CD14-positive monocyte (primary cell): ENCODE measurements around the gene PCED1B. TPM values are rescaled to one million over a fixed set of nuclear protein-coding genes. Genes with fewer than 3 reads are reported as not detected.

ENCODE experiments used
- DNase-seq, 3 donors: peaks; one replicate each; pipeline ENCODE4 v3.0.0-alpha.2; 2011 to 2022
- H2AFZ ChIP-seq: 2 replicates; pipeline ENCODE4 v1.6.0; 2012; ENCODE audit warnings: mild to moderate bottlenecking, low read depth, low read length, inconsistent platforms; ENCODE audit not compliant: insufficient read depth, poor library complexity, severe bottlenecking
- H3K27ac ChIP-seq, 2 donors: 1 replicate in 1 of 2; 2 replicates in 1 of 2; pipeline ENCODE4 v1.5.1; 2012 to 2013; ENCODE audit warnings: low read length in 2 of 2, control low read depth in 1 of 2, inconsistent platforms in 1 of 2, low read depth in 1 of 2, mild to moderate bottlenecking in 1 of 2
- H3K27me3 ChIP-seq, 2 donors: one replicate each; pipeline versions ENCODE4 v1.6.0 to v1.6.1; 2011 to 2013; ENCODE audit warnings: low read length in 2 of 2; ENCODE audit not compliant: control insufficient read depth in 2 of 2, insufficient read depth in 2 of 2
- H3K36me3 ChIP-seq, 2 donors: replicated peaks in 1 of 2; 1 replicate in 1 of 2; 2 replicates in 1 of 2; pipeline versions ENCODE4 v1.5.1 to v1.6.1; 2012 to 2013; ENCODE audit warnings: low read length in 2 of 2, control low read depth in 1 of 2, inconsistent platforms in 1 of 2, mild to moderate bottlenecking in 1 of 2; ENCODE audit not compliant: insufficient read depth in 2 of 2, control insufficient read depth in 1 of 2
- H3K4me1 ChIP-seq, 2 donors: 1 replicate in 1 of 2; 2 replicates in 1 of 2; pipeline versions ENCODE4 v1.5.1 to v1.6.1; 2012 to 2013; ENCODE audit warnings: low read length in 2 of 2, control low read depth in 1 of 2, inconsistent platforms in 1 of 2, mild to moderate bottlenecking in 1 of 2, moderate library complexity in 1 of 2; ENCODE audit not compliant: insufficient read depth in 2 of 2, control insufficient read depth in 1 of 2
- H3K4me2 ChIP-seq: replicated peaks from 2 replicates; pipeline ENCODE3; 2012; ENCODE audit warnings: low read length, moderate library complexity, mild to moderate bottlenecking; ENCODE audit not compliant: poor library complexity, severe bottlenecking; ENCODE audit errors: extremely low read depth
- H3K4me3 ChIP-seq, 3 experiments: fragments of 200-600 bp in 1 of 3; sonication (generic) in 1 of 3; replicated peaks in 1 of 3; 1 replicate in 2 of 3; 2 replicates in 1 of 3; pipeline ENCODE4 v1.5.1; 2011 to 2013; ENCODE audit warnings: low read length in 3 of 3, mild to moderate bottlenecking in 3 of 3, control low read depth in 2 of 3, low read depth in 2 of 3, inconsistent platforms in 1 of 3, moderate library complexity in 1 of 3
- H3K79me2 ChIP-seq: 2 replicates; pipeline ENCODE4 v1.6.0; 2012; ENCODE audit warnings: mild to moderate bottlenecking, control low read depth, inconsistent platforms, low read length, moderate library complexity; ENCODE audit not compliant: insufficient read depth
- H3K9ac ChIP-seq: 2 replicates; pipeline ENCODE4 v1.6.0; 2017; ENCODE audit warnings: low read length, mild to moderate bottlenecking; ENCODE audit not compliant: insufficient read depth, poor library complexity, severe bottlenecking
- H3K9me3 ChIP-seq, 2 donors: replicated peaks in 1 of 2; 1 replicate in 1 of 2; 2 replicates in 1 of 2; pipeline versions ENCODE4 v1.5.1 to v1.6.1; 2012 to 2013; ENCODE audit warnings: low read length in 2 of 2, control low read depth in 1 of 2; ENCODE audit not compliant: control insufficient read depth in 1 of 2, insufficient read depth in 1 of 2
- H4K20me1 ChIP-seq: 2 replicates; pipeline ENCODE4 v1.6.0; 2012; ENCODE audit warnings: mild to moderate bottlenecking, low read length, control low read depth, moderate library complexity; ENCODE audit not compliant: insufficient read depth
- H3K27ac Mint-ChIP-seq, 7 donors: one replicate each; pipeline ENCODE4 v1.8.0; 2020; ENCODE audit warnings: mild to moderate bottlenecking in 7 of 7, mixed read lengths in 7 of 7, moderate library complexity in 6 of 7, inconsistent platforms in 2 of 7
- H3K27me3 Mint-ChIP-seq, 3 donors: one replicate each; pipeline ENCODE4 v1.8.0; 2021 to 2022; ENCODE audit warnings: low read depth in 3 of 3, mild to moderate bottlenecking in 3 of 3, mixed read lengths in 3 of 3, moderate library complexity in 3 of 3, inconsistent platforms in 1 of 3
- H3K36me3 Mint-ChIP-seq, 2 donors: one replicate each; pipeline ENCODE4 v1.8.0; 2020; ENCODE audit warnings: mixed read lengths in 2 of 2, inconsistent platforms in 1 of 2, mild to moderate bottlenecking in 1 of 2
- H3K4me1 Mint-ChIP-seq: one replicate; pipeline ENCODE4 v1.8.0; 2020; ENCODE audit warnings: mild to moderate bottlenecking, mixed read lengths
- H3K4me3 Mint-ChIP-seq, 2 donors: one replicate each; pipeline ENCODE4 v1.8.0; 2020; ENCODE audit warnings: mild to moderate bottlenecking in 2 of 2, mixed read lengths in 2 of 2, moderate library complexity in 1 of 2
- H3K9me3 Mint-ChIP-seq, 7 donors: one replicate each; pipeline ENCODE4 v1.8.0; 2020 to 2022; ENCODE audit warnings: mixed read lengths in 7 of 7, mild to moderate bottlenecking in 6 of 7, moderate library complexity in 6 of 7, inconsistent platforms in 2 of 7
- WGBS: methylation state at CpG from one replicate; pipeline ENCODE4 v1.1.5; 2013; ENCODE audit warnings: missing lambda C conversion rate; ENCODE audit not compliant: insufficient coverage; 5-methylcytosine and 5-hydroxymethylcytosine counted together
- intact Hi-C, 2 donors: fragments of 100-400 bp; cut with micrococcal nuclease; formaldehyde crosslinking; loops; one replicate each; pipeline versions ENCODE4 v1.15.0 to v1.15.1; 2023
- polyA plus RNA-seq, 3 donors: library from polyadenylated mRNA; depleted of rRNA in 1 of 3; unstranded in 2 of 3; stranded (reverse) in 1 of 3; fragments of 300-500 nt in 2 of 3; fragments of >200 nt in 1 of 3; fragmentation: Illumina TruSeq in 2 of 3; gene quantifications; 1 replicate in 2 of 3; 2 replicates in 1 of 3; pipeline ENCODE4 v1.2.3, GENCODE V29; 2012 to 2021
- TF ChIP-seq, protein P1 (sequence below): fragments of 200-600 bp; IDR thresholded peaks from one replicate; pipeline ENCODE4 v1.8.0; 2022; ENCODE audit warnings: antibody characterized with exemption, mild to moderate bottlenecking

PCED1B gene
- polyA plus RNA-seq, 3 donors, result 0.10 to 0.65 TPM; not detected in 1

DNA sequence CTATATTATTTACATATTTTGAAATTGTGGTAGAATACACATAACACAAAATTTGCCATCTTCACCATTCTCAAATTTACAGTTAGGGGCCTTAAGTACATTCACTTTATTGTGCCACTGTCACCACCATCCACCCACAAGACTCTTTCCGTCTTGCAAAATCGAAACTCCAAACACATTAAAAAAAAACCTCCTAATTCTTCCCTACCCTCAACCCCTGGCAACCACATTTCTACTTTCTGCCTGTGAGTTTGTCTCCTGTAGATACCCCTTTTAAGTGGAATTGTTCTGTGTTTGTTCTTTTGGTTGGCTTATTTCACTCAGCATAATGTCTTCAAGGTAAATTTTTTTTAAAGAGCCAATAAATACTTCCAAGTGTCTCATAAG is 32.0 kb downstream of the PCED1B start:
- no CpG with 5 or more reads among the region's 2 CpGs for WGBS
- no peak for DNase-seq
- Histone ChIP-seq H3K27ac (no peak overlapping the region), H3K9ac (no peak overlapping the region), H4K20me1 (no peaks in the 10 kb centered on the region), H3K4me3 (no peak overlapping the region), H3K4me2 (no peak overlapping the region), H3K9me3 (no peaks in the 10 kb centered on the region), H3K27me3 (no peaks in the 10 kb centered on the region), H2AFZ (no peak overlapping the region), H3K79me2 (no peaks in the 10 kb centered on the region), H3K36me3 (no peaks in the 10 kb centered on the region), H3K4me1 (no peaks in the 10 kb centered on the region)
- Mint-ChIP-seq H3K27ac (no peak overlapping the region), H3K9me3 (no peaks in the 10 kb centered on the region), H3K4me1 (peaks cover 13% of the 10 kb centered on the region), H3K27me3 (peaks cover 0 to 2% (median 0%) of the 10 kb centered on the region in 3 donors), H3K4me3 (no peak overlapping the region), H3K36me3 (peaks cover 0 to 1% of the 10 kb centered on the region in 2 donors)
- TF ChIP-seq, protein P1, sequence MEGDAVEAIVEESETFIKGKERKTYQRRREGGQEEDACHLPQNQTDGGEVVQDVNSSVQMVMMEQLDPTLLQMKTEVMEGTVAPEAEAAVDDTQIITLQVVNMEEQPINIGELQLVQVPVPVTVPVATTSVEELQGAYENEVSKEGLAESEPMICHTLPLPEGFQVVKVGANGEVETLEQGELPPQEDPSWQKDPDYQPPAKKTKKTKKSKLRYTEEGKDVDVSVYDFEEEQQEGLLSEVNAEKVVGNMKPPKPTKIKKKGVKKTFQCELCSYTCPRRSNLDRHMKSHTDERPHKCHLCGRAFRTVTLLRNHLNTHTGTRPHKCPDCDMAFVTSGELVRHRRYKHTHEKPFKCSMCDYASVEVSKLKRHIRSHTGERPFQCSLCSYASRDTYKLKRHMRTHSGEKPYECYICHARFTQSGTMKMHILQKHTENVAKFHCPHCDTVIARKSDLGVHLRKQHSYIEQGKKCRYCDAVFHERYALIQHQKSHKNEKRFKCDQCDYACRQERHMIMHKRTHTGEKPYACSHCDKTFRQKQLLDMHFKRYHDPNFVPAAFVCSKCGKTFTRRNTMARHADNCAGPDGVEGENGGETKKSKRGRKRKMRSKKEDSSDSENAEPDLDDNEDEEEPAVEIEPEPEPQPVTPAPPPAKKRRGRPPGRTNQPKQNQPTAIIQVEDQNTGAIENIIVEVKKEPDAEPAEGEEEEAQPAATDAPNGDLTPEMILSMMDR, result no peak
- intact Hi-C loops, result no loop called here

DNA sequence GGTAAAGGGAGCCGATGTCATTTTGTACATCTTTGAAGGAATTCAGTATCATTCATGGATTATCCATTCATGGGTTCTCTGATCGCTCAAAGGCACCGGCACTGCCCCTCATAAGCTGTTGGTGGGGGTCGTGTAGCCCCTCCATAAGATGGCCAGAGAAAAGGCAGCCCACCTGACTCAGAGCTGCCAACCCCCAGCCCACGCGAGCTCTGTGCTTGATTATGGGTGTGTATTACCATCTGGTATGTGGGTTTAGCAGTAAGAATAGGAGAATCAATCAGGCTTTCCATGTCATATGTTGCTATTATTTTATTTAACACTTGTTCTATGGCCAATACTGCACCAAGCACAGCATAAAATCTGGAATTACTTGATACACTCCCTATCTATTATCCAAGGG is 32.4 kb downstream of the PCED1B start:
- WGBS, result 100% methylated on average over 4 of the region's 6 CpGs
- no peaks in the 10 kb centered on the region for H4K20me1 ChIP-seq
- peaks cover 13% of the 10 kb centered on the region for H3K4me1 Mint-ChIP-seq
- H3K27me3 Mint-ChIP-seq, result peaks cover 0 to under 1% (median 0%) of the 10 kb centered on the region in 3 donors
- H3K36me3 Mint-ChIP-seq, result peaks cover 0 to 1% of the 10 kb centered on the region in 2 donors
- no peaks in the 10 kb centered on the region for H3K79me2 ChIP-seq
- no peak for DNase-seq
- H2AFZ ChIP-seq, result no peak overlapping the region
- H3K27ac Mint-ChIP-seq, result no peak overlapping the region
- no peak overlapping the region for H3K4me3 Mint-ChIP-seq
- H3K4me3 ChIP-seq, result no peak overlapping the region
- intact Hi-C loops, result no loop called here
- no peak overlapping the region for H3K27ac ChIP-seq
- TF ChIP-seq, protein P1, result no peak
- H3K27me3 ChIP-seq, result no peaks in the 10 kb centered on the region
- H3K4me2 ChIP-seq, result no peak overlapping the region
- no peaks in the 10 kb centered on the region for H3K9me3 ChIP-seq
- no peaks in the 10 kb centered on the region for H3K9me3 Mint-ChIP-seq
- no peaks in the 10 kb centered on the region for H3K4me1 ChIP-seq
- H3K9ac ChIP-seq, result no peak overlapping the region
- H3K36me3 ChIP-seq, result no peaks in the 10 kb centered on the region
